Panc1 (cell line): ENCODE data around the gene RHEB. TPM values are rescaled to one million over a fixed set of nuclear protein-coding genes. Genes with fewer than 3 reads are reported as not detected.

Experiments
- ATAC-seq: fragments of 200-7000 bp; cut with Tn5 transposase; 2 replicates; pipeline ENCODE4 v1.9.1; 2020; ENCODE audit warnings: mild to moderate bottlenecking, moderate library complexity
- BruUV-seq: library from RNA; stranded (reverse); fragments of 400-500 nt; replicated peaks from 2 replicates; lab custom pipeline; 2021; lab: Mats Ljungman, UMichigan
- CTCF ChIA-PET: fragments of 300-600 bp; sonication (Branson Sonifier 250); formaldehyde crosslinking; loops from one replicate; lab custom pipeline; 2022; ENCODE audit warnings: antibody characterized with exemption; lab: Charles Lee
- POLR2A ChIA-PET: fragments of 300-600 bp; sonication (Branson Sonifier 250); formaldehyde crosslinking; loops from one replicate; lab custom pipeline; 2022; ENCODE audit warnings: antibody characterized with exemption; lab: Charles Lee
- DNase-seq: peaks from one replicate; pipeline ENCODE4 v3.0.0-alpha.2; 2010; ENCODE audit warnings: low read depth, low spot score
- H3K27ac ChIP-seq: 2 replicates; pipeline ENCODE4 v1.5.1; 2011; ENCODE audit warnings: mild to moderate bottlenecking, low read length, inconsistent platforms
- H3K27me3 ChIP-seq: fragments of 200-500 bp; sonication (Bioruptor generic); 2 replicates; pipeline ENCODE4 v1.6.0; 2014; ENCODE audit warnings: low read length, inconsistent platforms; ENCODE audit not compliant: control insufficient read depth, insufficient read depth
- H3K36me3 ChIP-seq: fragments of 200-500 bp; sonication (Bioruptor generic); 2 replicates; pipeline ENCODE4 v1.5.1; 2014; ENCODE audit warnings: inconsistent platforms, mild to moderate bottlenecking, low read length, moderate library complexity; ENCODE audit not compliant: control insufficient read depth, insufficient read depth
- H3K4me1 ChIP-seq: 2 replicates; pipeline ENCODE4 v1.5.1; 2011; ENCODE audit warnings: inconsistent platforms, mild to moderate bottlenecking, low read length, moderate library complexity; ENCODE audit not compliant: control insufficient read depth, insufficient read depth
- H3K4me3 ChIP-seq, 2 experiments: 2 replicates each; pipeline ENCODE4 v1.5.1; 2011 to 2012; ENCODE audit warnings: low read depth in 2 of 2, low read length in 2 of 2, mild to moderate bottlenecking in 2 of 2, inconsistent platforms in 1 of 2, moderate library complexity in 1 of 2
- H3K9me3 ChIP-seq: fragments of 200-500 bp; sonication (Bioruptor generic); 2 replicates; pipeline ENCODE4 v1.5.1; 2014; ENCODE audit warnings: low read depth, mild to moderate bottlenecking, inconsistent platforms, low read length, moderate library complexity; ENCODE audit not compliant: control insufficient read depth, insufficient read depth
- POLR2AphosphoS5 ChIP-seq: IDR thresholded peaks from 2 replicates; pipeline ENCODE4 v1.6.1; 2012; ENCODE audit warnings: mild to moderate bottlenecking, low read depth, low read length, moderate library complexity
- REST ChIP-seq, 2 experiments: IDR thresholded peaks; 2 replicates each; pipeline ENCODE4 v1.6.1; 2011 to 2012; ENCODE audit warnings: low read depth in 2 of 2, control low read depth in 1 of 2, low read length in 1 of 2, mild to moderate bottlenecking in 1 of 2, moderate library complexity in 1 of 2; ENCODE audit not compliant: insufficient read depth in 1 of 2
- SIN3A ChIP-seq: IDR thresholded peaks from 2 replicates; pipeline ENCODE4 v1.6.1; 2012; ENCODE audit warnings: low read depth, mild to moderate bottlenecking, low read length, moderate library complexity, borderline replicate concordance; ENCODE audit not compliant: insufficient read depth
- TCF7L2 ChIP-seq: IDR thresholded peaks from 2 replicates; pipeline ENCODE4 v1.6.1; 2011; ENCODE audit warnings: mild to moderate bottlenecking, low read depth, low read length, inconsistent platforms
- in situ Hi-C: cut with HindIII; loops from 2 replicates; pipeline ENCODE4 v1.10.0; 2016; ENCODE audit warnings: low sequenced_read_pairs, low pct_unique_long_range_greater_than_20kb
- intact Hi-C: fragments of 100-400 bp; cut with micrococcal nuclease; formaldehyde crosslinking; loops from one replicate; pipeline ENCODE4 v1.10.0; 2022; ENCODE audit not compliant: unreplicated experiment
- total RNA-seq: library from RNA; stranded (reverse); gene quantifications from one replicate; pipeline ENCODE4 v1.2.1, GENCODE V29; 2021; ENCODE audit not compliant: unreplicated experiment
- TF ChIP-seq, protein P1 (sequence below): fragments of 450-650 bp; IDR thresholded peaks from 2 replicates; pipeline ENCODE4 v1.5.1; 2017; ENCODE audit warnings: mild to moderate bottlenecking

The RHEB gene
- total RNA-seq, 1 experiment from 2014 or later: 259 TPM

GRCh38 chr7:151511270-151511669 is 8.4 kb downstream of the RHEB start:
- Histone ChIP-seq H3K36me3 (no peaks in the 10 kb centered on the region), H3K4me1 (peaks cover 76% of the 10 kb centered on the region)
- intact Hi-C loops: no loop called here

DNA sequence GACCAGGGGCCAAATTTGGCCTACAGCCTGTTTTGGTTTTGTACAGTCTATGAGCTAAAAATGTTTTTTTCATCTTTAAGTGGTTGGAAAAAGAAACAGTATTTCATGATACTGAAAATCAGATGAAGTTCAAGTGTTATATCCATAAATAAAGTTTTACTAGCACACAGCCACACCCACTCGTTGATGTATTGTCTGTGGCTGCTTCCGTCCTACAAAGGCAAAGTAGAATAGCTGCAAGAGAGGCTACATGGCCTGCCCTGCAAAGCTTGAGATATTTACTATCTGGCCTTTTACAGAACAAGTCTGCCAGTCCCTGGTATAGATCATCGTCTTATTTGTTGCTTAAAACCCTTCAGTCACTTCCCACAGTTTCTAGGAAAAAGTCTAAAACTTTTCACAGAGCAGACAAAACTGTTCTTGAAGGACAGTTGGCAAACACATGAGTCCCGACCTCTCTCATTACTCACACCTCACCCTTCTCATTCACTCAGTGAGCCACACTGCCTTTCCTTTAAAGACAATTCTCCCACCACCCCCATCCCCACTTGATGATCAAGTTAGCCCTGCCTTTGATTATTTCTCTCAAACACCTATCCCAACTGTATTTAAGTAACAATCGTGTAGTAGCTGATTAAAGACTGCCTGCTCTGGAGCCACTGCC is 9.9 kb downstream of the RHEB start:
- H3K9me3 ChIP-seq: no peaks in the 10 kb centered on the region
- 0 out of 2 replicates have a peak overlapping the region, but pooled peaks have one; percentile 5 for H3K27ac ChIP-seq
- POLR2A ChIA-PET: no interaction called here
- H3K27me3 ChIP-seq: no peaks in the 10 kb centered on the region
- H3K4me3 ChIP-seq: no peak overlapping the region
- intact Hi-C loops: no loop called here
- no peaks in the 10 kb centered on the region for H3K36me3 ChIP-seq
- no TSS peak for BruUV-seq
- CTCF ChIA-PET: no interaction called here
- in situ Hi-C loops: no loop called here
- DNase-seq (no peak), ATAC-seq (no peak)
- TF ChIP-seq, protein P1, sequence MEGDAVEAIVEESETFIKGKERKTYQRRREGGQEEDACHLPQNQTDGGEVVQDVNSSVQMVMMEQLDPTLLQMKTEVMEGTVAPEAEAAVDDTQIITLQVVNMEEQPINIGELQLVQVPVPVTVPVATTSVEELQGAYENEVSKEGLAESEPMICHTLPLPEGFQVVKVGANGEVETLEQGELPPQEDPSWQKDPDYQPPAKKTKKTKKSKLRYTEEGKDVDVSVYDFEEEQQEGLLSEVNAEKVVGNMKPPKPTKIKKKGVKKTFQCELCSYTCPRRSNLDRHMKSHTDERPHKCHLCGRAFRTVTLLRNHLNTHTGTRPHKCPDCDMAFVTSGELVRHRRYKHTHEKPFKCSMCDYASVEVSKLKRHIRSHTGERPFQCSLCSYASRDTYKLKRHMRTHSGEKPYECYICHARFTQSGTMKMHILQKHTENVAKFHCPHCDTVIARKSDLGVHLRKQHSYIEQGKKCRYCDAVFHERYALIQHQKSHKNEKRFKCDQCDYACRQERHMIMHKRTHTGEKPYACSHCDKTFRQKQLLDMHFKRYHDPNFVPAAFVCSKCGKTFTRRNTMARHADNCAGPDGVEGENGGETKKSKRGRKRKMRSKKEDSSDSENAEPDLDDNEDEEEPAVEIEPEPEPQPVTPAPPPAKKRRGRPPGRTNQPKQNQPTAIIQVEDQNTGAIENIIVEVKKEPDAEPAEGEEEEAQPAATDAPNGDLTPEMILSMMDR: no peak
- TF ChIP-seq POLR2AphosphoS5 (no peak), SIN3A (no peak), REST (IDR thresholded peaks at IDR 0.05; ENCODE audit: insufficient read depth in 1 of 2, low read depth in 2 of 2, low read length in 1 of 2) (no peak), TCF7L2 (no peak)
- H3K4me1 ChIP-seq: peaks cover 70% of the 10 kb centered on the region

More at GRCh38 chr7:151511270-151511669, 8.4 kb downstream of the RHEB start:
- Histone ChIP-seq H3K27me3 (no peaks in the 10 kb centered on the region), H3K27ac (no peak overlapping the region), H3K9me3 (no peaks in the 10 kb centered on the region), H3K4me3 (no peak overlapping the region)
- in situ Hi-C loops: no loop called here
- POLR2A ChIA-PET: no interaction called here
- CTCF ChIA-PET: interaction anchor here (0.7 kb wide), 1 partner anchor 195 kb away, joined by 3 read pairs; no protein-coding TSS in a partner anchor
- TF ChIP-seq POLR2AphosphoS5 (no peak), SIN3A (no peak), TCF7L2 (no peak), REST (IDR thresholded peaks at IDR 0.05; ENCODE audit: insufficient read depth in 1 of 2, low read depth in 2 of 2, low read length in 1 of 2) (no peak)
- TF ChIP-seq, protein P1: no peak
- ATAC-seq: no peak
- no TSS peak for BruUV-seq
- DNase-seq: no peak
